Measurements from ENCODE around the gene RBPJL.

The RBPJL gene

GRCh38 chr20:45317826-45318225, 11.2 kb downstream of the RBPJL start:
- no peak for DNase-seq (ENCODE audit: low read depth)

GRCh38 chr20:45318386-45318939, 11.8 kb downstream of the RBPJL start:
- DNase-seq (ENCODE audit: low read depth), result no peak

GRCh38 chr20:45318948-45319347, 12.3 kb downstream of the RBPJL start:
- DNase-seq (ENCODE audit: low read depth), result no peak

GRCh38 chr20:45320948-45321595, 14.4 kb downstream of the RBPJL start:
- no peak for DNase-seq (ENCODE audit: low read depth)

GRCh38 chr20:45322952-45323383, 16.3 kb downstream of the RBPJL start:
- no peak for DNase-seq (ENCODE audit: low read depth)

- DNase-seq (ENCODE audit: low read depth), result no peak
Measured at GRCh38 chr20:45323731-45324130, 17.1 kb downstream of the RBPJL start.

- no peak for DNase-seq (ENCODE audit: low read depth)
Measured at GRCh38 chr20:45325371-45325770, 18.7 kb downstream of the RBPJL start.

GRCh38 chr20:45328451-45328850, 21.8 kb downstream of the RBPJL start:
- no peak for DNase-seq (ENCODE audit: low read depth)

GRCh38 chr20:45329497-45330319, 23.1 kb downstream of the RBPJL start:
- DNase-seq (ENCODE audit: low read depth), result no peak

- DNase-seq (ENCODE audit: low read depth), result no peak
Measured at GRCh38 chr20:45330476-45330875, 23.8 kb downstream of the RBPJL start.

GRCh38 chr20:45336530-45337366, 30.1 kb downstream of the RBPJL start:
- DNase-seq (ENCODE audit: low read depth), result no peak

- no peak for DNase-seq (ENCODE audit: low read depth)
Measured at GRCh38 chr20:45337367-45338120, 30.9 kb downstream of the RBPJL start.

- no peak for DNase-seq (ENCODE audit: low read depth)
Measured at GRCh38 chr20:45338121-45339030, 31.7 kb downstream of the RBPJL start.

- no peak for DNase-seq (ENCODE audit: low read depth)
Measured at GRCh38 chr20:45339084-45339483, 32.4 kb downstream of the RBPJL start.

- DNase-seq (ENCODE audit: low read depth), result no peak
Measured at GRCh38 chr20:45339799-45340198, 33.2 kb downstream of the RBPJL start.

GRCh38 chr20:45340236-45340847, 33.7 kb downstream of the RBPJL start:
- DNase-seq (ENCODE audit: low read depth), result no peak

GRCh38 chr20:45340951-45341350, 34.3 kb downstream of the RBPJL start:
- DNase-seq (ENCODE audit: low read depth), result no peak

GRCh38 chr20:45341579-45341938, 34.9 kb downstream of the RBPJL start:
- no peak for DNase-seq (ENCODE audit: low read depth)

- no peak for DNase-seq (ENCODE audit: low read depth)
Measured at GRCh38 chr20:45341939-45342854, 35.6 kb downstream of the RBPJL start.
